Duodenal mucosa (tissue), 2 donors: ENCODE results near the gene TBC1D14.

ENCODE experiments used
- H3K27ac ChIP-seq: one replicate; pipeline ENCODE4 v1.7.0; 2013; ENCODE audit warnings: low read depth, low read length
- H3K27me3 ChIP-seq, 2 donors: one replicate each; pipeline ENCODE4 v1.7.0; 2013; ENCODE audit warnings: low read length in 2 of 2, control low read depth in 1 of 2; ENCODE audit not compliant: insufficient read depth in 2 of 2, control insufficient read depth in 1 of 2
- H3K36me3 ChIP-seq, 2 donors: one replicate each; pipeline ENCODE4 v1.7.0; 2013; ENCODE audit warnings: low read length in 2 of 2, control low read depth in 1 of 2; ENCODE audit not compliant: insufficient read depth in 2 of 2, control insufficient read depth in 1 of 2
- H3K4me1 ChIP-seq, 2 donors: one replicate each; pipeline ENCODE4 v1.7.0; 2013; ENCODE audit warnings: low read length in 2 of 2, control low read depth in 1 of 2; ENCODE audit not compliant: insufficient read depth in 2 of 2, control insufficient read depth in 1 of 2
- H3K4me3 ChIP-seq, 2 donors: one replicate each; pipeline ENCODE4 v1.7.0; 2013; ENCODE audit warnings: low read length in 2 of 2, low read depth in 1 of 2
- H3K9ac ChIP-seq, 2 donors: one replicate each; pipeline ENCODE4 v1.7.0; 2013; ENCODE audit warnings: low read length in 2 of 2, low read depth in 1 of 2
- H3K9me3 ChIP-seq, 2 donors: one replicate each; pipeline ENCODE4 v1.7.0; 2013; ENCODE audit warnings: low read length in 2 of 2, control low read depth in 1 of 2; ENCODE audit not compliant: control insufficient read depth in 1 of 2

TBC1D14 gene

DNA sequence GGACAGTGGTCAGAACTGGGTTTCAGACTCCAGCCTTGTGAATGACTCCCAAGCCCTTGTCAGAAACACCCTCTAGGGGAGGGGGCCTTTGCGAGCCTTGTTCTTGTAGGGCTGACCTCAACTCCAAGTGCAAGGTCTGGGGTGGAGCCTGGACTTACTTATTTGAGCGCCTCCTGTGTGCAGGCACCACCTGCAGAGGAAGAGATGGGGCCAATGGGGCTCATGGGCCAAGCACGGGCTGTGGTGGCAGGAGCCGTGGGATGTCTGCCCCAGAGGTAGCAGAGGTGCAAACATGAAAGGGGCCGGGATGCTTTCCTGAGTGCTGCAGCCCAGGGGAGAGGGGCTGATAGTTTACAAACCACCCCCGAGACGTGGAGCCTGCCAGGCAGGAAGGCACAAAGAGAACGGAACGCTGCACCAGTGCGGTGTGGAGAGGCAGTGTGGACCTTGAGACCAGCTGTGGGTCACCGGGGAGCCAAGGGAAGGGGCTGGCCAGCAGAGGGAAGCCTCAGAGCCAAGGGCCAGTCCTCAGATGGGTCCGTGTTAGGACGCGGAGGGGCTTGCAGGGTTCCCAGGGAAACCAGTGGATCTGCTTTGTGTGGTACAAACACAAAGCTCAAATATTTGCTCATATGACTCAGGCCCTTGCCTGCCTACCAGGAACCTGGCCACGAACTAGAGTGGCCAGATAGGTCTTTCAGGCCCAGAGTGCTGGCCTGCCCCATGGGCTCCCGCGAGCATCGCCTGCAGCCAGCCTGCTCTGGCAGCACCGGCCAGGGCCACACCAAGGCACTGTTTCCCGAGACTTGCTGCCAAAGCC lies 124.8 kb downstream of the TBC1D14 start:
- Histone ChIP-seq H3K4me1 (no peaks in the 10 kb centered on the region), H3K4me3 (no peak overlapping the region), H3K9ac (no peak overlapping the region), H3K36me3 (peaks cover 27 to 36% of the 10 kb centered on the region in 2 donors), H3K27me3 (no peaks in the 10 kb centered on the region), H3K27ac (no peak overlapping the region), H3K9me3 (no peaks in the 10 kb centered on the region)

DNA sequence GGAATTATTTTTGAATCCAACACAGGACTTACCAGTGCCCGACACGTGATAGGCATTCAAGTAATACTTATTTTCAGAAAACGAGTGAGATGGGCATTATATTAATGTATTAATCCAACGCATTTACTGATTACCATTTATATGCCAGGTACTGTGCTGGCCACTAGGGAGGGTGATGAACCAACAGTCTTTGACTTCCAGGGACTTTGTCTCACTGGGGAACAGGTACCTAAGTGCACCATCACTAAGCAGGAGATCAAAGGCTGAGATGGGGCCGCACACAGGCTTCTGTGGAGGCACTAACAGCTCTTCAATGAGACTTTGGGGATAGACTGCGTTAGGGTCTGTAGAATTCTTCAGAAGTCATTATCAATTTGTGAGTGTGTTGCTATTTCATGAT lies 127.8 kb downstream of the TBC1D14 start:
- no peaks in the 10 kb centered on the region for H3K9me3 ChIP-seq
- no peak overlapping the region for H3K27ac ChIP-seq
- H3K4me3 ChIP-seq, result no peak overlapping the region
- H3K27me3 ChIP-seq, result no peaks in the 10 kb centered on the region
- no peak overlapping the region for H3K9ac ChIP-seq
- H3K4me1 ChIP-seq, result peaks cover 9 to 12% of the 10 kb centered on the region in 2 donors
- peaks cover 6 to 7% of the 10 kb centered on the region in 2 donors for H3K36me3 ChIP-seq

DNA sequence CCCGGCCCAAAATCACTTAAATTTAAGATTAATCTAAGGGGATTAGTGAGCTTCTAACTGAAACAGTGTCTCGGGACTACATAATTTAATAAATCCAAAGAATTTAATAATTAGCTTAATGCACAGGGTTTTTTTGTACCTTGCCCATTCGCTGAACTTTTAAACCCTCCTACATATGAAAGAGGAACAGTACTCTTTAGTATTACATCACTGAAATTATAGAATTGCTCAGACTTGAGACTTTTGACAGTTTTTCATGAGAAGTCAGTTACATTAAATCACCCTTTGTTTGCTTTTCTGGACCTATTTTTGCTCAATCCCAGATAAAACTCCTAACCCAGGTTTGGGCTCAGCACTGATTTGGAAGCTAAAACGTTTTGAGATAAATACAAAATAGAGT lies 131.1 kb downstream of the TBC1D14 start:
- H3K27ac ChIP-seq, result no peak overlapping the region
- H3K9me3 ChIP-seq, result no peaks in the 10 kb centered on the region
- H3K4me3 ChIP-seq, result no peak overlapping the region
- H3K9ac ChIP-seq, result no peak overlapping the region
- no peaks in the 10 kb centered on the region for H3K36me3 ChIP-seq
- peaks cover 23 to 24% of the 10 kb centered on the region in 2 donors for H3K4me1 ChIP-seq
- no peaks in the 10 kb centered on the region for H3K27me3 ChIP-seq

DNA sequence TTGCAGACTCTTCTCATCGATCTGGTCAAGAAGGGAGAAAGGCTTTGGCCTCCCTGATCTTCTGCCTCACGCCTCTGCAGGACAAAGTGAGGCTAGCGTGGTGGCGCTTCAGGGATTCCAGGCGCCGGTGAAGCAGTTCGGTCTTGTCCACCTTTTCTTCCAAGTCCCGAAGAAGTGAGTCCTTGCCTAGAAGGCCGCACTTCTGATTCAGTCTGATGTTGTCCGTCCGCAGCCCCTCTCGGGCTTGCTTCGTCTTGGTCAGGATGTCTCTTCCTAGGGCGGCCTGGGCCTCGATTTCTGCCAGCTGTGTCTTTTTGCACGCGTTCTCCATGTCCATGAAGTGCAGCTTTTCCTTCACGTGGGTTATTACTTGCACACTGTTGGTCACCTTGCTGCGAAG lies 131.6 kb downstream of the TBC1D14 start:
- H3K36me3 ChIP-seq, result no peaks in the 10 kb centered on the region
- no peak overlapping the region for H3K27ac ChIP-seq
- no peaks in the 10 kb centered on the region for H3K9me3 ChIP-seq
- no peak overlapping the region for H3K9ac ChIP-seq
- no peaks in the 10 kb centered on the region for H3K27me3 ChIP-seq
- H3K4me3 ChIP-seq, result no peak overlapping the region
- peaks cover 28 to 29% of the 10 kb centered on the region in 2 donors for H3K4me1 ChIP-seq

DNA sequence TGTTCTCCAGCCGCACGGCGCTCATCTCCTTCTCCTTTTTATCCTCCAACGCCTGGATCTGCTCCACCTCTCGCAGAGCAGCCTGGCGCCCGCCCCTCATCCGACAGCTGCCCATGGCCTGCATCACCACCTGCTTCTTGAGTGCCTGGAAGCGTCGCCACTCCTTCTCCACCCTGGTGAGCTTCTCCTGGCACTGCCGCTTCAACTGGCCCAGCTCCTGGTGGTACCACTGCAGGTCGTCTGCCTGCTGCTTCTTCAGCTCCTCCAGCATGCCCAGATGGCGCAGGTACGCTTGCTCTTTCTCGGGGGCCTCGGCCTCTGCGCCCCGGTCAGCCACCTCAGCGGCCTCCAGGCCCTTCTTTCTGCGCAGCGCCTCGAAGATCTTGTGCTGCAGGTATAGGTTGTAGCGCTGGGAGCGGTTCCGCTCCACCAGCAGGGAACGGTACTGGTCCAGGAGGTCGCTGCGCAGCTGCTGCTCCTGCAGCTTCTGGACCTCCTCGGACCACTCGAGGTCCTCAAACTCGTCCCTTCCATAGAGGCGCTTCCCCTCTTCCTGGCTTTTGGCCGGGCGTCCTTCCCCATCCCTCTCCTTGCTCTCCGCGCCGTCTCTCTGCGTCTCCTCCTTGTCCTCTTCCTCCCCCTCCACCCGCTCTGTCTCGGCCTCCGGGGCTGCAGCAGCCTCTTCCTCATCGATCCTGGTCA lies 132.3 kb downstream of the TBC1D14 start:
- Histone ChIP-seq H3K9me3 (no peaks in the 10 kb centered on the region), H3K27ac (peak overlapping the region; percentile 44), H3K4me1 (peaks cover 35 to 36% of the 10 kb centered on the region in 2 donors), H3K4me3 (peak overlapping the region; percentile 71 to 78), H3K27me3 (no peaks in the 10 kb centered on the region), H3K9ac (peak overlapping the region; percentile 15 to 60), H3K36me3 (no peaks in the 10 kb centered on the region)

DNA sequence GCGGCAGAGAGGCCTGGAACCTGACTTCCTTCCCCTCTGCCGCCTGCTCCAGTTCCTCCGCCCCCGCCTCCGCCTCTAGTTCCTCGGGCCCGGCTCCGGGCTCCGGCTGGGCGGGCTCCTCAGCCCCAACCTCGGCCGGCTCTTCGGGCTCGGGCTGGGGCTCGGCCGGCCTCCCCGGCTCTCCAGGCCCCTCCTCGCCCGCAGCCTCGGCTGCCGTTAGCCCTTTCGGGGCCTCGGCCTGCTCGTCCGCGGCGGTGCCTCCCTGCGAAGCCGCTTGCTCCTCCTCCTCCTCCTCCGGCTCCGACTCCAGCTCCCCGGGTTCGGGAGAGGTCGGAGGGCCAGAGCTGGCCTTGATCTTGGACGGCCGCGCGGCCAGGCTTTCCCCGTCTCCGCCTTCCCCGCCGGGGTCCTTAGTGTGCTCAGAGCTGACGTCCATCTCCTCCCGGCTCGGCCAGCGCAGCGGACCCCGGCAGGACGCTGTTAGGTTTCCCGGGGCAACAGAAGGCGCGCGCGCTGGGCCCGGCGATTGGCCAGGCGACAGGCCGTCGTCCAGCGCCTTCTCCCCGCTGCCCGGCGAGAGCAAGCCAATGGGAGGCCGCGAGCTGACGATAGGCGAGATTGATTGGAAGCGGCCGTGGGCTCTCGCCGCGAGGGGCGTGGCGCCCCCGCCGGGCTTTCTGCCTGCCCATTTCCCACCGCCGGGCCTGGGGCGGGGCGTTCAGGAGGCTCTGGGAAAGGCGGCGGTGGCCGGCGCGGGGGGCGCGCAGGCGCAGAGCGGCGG lies 133.1 kb downstream of the TBC1D14 start:
- Histone ChIP-seq H3K9ac (peak overlapping the region in 1 of 2 donors; percentile 60), H3K27ac (peak overlapping the region; percentile 44), H3K9me3 (no peaks in the 10 kb centered on the region), H3K4me3 (peak overlapping the region; percentile 71 to 78), H3K27me3 (no peaks in the 10 kb centered on the region), H3K36me3 (peaks cover 0 to 6% of the 10 kb centered on the region in 2 donors), H3K4me1 (peaks cover 37 to 40% of the 10 kb centered on the region in 2 donors)

DNA sequence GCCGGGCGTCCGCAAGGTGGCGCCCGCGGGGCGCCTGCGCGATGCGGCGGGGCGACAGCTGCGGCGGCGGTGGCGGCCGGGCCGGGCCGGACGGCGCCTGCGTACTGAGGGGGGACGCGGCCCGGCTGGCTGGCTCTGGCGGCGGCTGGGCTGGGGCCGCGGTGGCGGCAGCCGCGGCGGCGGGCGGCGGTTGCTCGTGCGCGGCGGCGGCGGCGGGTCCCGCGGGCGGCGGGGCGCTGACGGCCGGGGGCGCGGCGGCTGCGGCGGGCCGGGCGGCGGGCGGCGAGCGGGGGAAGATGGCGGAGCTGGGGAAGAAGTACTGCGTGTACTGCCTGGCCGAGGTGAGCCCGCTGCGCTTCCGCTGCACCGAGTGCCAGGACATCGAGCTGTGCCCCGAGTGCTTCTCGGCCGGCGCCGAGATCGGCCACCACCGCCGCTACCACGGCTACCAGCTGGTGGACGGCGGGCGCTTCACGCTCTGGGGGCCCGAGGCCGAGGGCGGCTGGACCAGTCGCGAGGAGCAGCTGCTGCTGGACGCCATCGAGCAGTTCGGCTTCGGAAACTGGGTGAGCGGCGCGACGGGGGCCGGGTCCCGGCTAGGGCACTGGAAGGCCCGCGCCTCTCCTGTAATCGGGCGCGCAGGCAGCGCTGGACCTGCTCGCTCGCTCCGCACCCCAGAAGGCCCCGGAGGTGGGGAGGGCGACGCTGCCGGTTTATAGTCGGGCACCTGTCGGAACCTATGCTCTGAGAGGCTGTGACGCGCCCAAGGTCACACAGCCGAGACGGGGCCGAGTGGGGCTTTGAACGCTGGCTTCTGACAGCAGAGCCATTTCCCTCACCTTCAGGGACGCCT lies 133.9 kb downstream of the TBC1D14 start, which contains the start of gene TADA2B:
Gene TADA2B (plus strand): TSS at position 89 of the 853 bp plus-strand sequence. CDS start 208 bp downstream, at position 297.
- Histone ChIP-seq H3K27me3 (no peaks in the 10 kb centered on the region), H3K9ac (peak within 1 kb of the TSS; percentile 79 to 90), H3K9me3 (no peaks in the 10 kb centered on the region), H3K4me1 (peaks cover 37 to 40% of the 10 kb centered on the region in 2 donors), H3K36me3 (peaks cover 0 to 6% of the 10 kb centered on the region in 2 donors), H3K4me3 (peak within 1 kb of the TSS; percentile 71 to 83), H3K27ac (peak within 1 kb of the TSS; percentile 85)

DNA sequence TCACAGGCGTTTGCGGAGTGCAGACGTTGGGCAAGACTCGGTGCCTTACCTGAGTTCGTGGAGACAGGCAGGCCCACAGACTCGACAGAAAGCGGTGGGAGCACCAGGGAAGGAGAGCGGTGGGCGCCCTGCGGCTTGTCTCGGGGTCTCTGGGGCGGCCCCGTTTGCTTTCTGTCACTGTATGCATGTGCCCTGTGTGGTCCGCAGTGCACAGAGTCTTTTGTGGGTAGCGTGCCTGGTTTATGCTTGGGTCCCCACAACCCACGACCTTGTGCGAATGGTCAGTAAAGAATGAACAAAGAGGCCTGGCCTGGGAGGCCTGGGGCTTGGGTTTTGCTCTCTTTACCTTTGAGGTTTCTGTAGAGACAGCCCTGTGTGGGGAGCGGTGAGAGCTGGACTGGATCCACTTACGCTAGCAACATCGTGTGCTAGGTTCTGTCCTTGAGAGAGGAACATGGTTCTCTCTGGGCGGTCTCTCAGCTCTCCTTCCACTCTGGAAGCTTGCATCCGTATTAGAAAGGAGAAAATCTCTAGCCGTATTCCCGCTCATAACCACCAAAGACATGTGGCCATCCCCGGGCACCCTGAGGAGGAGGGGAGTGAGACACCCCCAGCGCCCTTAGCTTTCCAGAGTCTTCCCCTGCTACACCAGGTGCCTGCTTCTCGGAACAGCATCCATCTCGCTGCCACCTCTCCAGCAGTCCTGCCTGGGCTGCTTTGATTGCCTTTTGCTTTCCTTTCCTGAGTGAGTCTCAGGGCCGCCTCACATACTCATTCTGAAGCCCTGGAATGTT lies 134.7 kb downstream of the TBC1D14 start:
- Histone ChIP-seq H3K9ac (peak overlapping the region; percentile 79 to 90), H3K4me1 (peaks cover 37 to 40% of the 10 kb centered on the region in 2 donors), H3K27me3 (no peaks in the 10 kb centered on the region), H3K9me3 (no peaks in the 10 kb centered on the region), H3K4me3 (peak overlapping the region; percentile 66 to 83), H3K27ac (peak overlapping the region; percentile 85), H3K36me3 (peaks cover 0 to 6% of the 10 kb centered on the region in 2 donors)

DNA sequence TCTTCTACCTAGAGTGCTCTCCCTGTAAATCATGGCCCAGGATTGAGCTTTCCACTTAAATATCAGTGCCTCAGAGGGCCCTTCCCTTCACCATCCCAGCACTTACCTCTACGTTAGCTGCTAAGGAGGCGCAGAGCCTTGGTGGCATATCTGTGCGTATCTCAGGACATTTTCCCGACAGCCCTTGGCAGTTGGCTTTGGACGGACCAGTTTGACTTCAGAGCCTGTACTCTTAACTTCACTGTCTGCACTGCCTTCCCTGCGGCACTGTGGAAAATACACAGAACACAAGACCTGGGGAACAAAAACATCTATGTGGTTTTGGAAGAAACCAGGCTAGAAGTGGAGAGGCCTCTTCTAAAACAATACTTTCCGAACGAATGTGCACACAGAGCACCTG lies 135.9 kb downstream of the TBC1D14 start:
- peak overlapping the region in 1 of 2 donors; percentile 83 for H3K4me3 ChIP-seq
- H3K4me1 ChIP-seq, result peaks cover 37 to 40% of the 10 kb centered on the region in 2 donors

More for the DNA sequence above, 135.9 kb downstream of the TBC1D14 start:
- H3K27me3 ChIP-seq, result no peaks in the 10 kb centered on the region
- H3K27ac ChIP-seq, result no peak overlapping the region
- peak overlapping the region in 1 of 2 donors; percentile 79 for H3K9ac ChIP-seq
- H3K9me3 ChIP-seq, result no peaks in the 10 kb centered on the region
- peaks cover 0 to 7% of the 10 kb centered on the region in 2 donors for H3K36me3 ChIP-seq
